Left forelimb (tissue), 1 donor: ENCODE measurements around the gene NUFIP1.
"Not testable (repeated sequence)": the region's sequence is repeated elsewhere in the genome, so short reads cannot be mapped to it uniquely, and the experiment has no call there.

Source experiments
- DNase-seq: peaks from one replicate; pipeline ENCODE4 v3.0.0-alpha.2; 2018; ENCODE audit warnings: low spot score

The NUFIP1 gene

GRCh38 chr13:44969551-44970484 lies 19.5 kb downstream of the NUFIP1 start:
- DNase-seq = no peak

GRCh38 chr13:44968434-44968815 lies 20.8 kb downstream of the NUFIP1 start:
- no peak for DNase-seq

GRCh38 chr13:44967704-44968433 lies 21.4 kb downstream of the NUFIP1 start:
- DNase-seq = no peak

- no peak for DNase-seq
Observed at GRCh38 chr13:44961997-44962396, 27.3 kb downstream of the NUFIP1 start.

GRCh38 chr13:44955406-44955805 lies 33.9 kb downstream of the NUFIP1 start:
- DNase-seq = no peak

- DNase-seq = no peak
Observed at GRCh38 chr13:44954224-44954623, 35.0 kb downstream of the NUFIP1 start.

GRCh38 chr13:44952671-44953070 lies 36.6 kb downstream of the NUFIP1 start:
- no peak for DNase-seq

- DNase-seq = no peak
Observed at GRCh38 chr13:44951184-44951583, 38.1 kb downstream of the NUFIP1 start.

- not testable (repeated sequence) for DNase-seq
Observed at GRCh38 chr13:44943411-44943810, 45.9 kb downstream of the NUFIP1 start.

GRCh38 chr13:44938854-44939253 lies 50.4 kb downstream of the NUFIP1 start:
- no peak for DNase-seq

- no peak for DNase-seq
Observed at GRCh38 chr13:44936246-44936645, 53.0 kb downstream of the NUFIP1 start.

GRCh38 chr13:44934724-44935123 lies 54.5 kb downstream of the NUFIP1 start:
- no peak for DNase-seq

GRCh38 chr13:44932850-44933251 lies 56.4 kb downstream of the NUFIP1 start:
- no peak for DNase-seq

- no peak for DNase-seq
Observed at GRCh38 chr13:44932171-44932849, 57.0 kb downstream of the NUFIP1 start.

GRCh38 chr13:44930963-44931623 lies 58.2 kb downstream of the NUFIP1 start:
- no peak for DNase-seq

- no peak for DNase-seq
Observed at GRCh38 chr13:44930280-44930679, 59.0 kb downstream of the NUFIP1 start.

- no peak for DNase-seq
Observed at GRCh38 chr13:44929692-44930091, 59.6 kb downstream of the NUFIP1 start.

GRCh38 chr13:44927968-44928367 lies 61.3 kb downstream of the NUFIP1 start:
- DNase-seq = peak; percentile 5

GRCh38 chr13:44921931-44922758 lies 67.1 kb downstream of the NUFIP1 start:
- peak; percentile 40 for DNase-seq

- peak; percentile 31 for DNase-seq
Observed at GRCh38 chr13:44921246-44921877, 67.9 kb downstream of the NUFIP1 start.

- DNase-seq = peak; percentile 25
Observed at GRCh38 chr13:44920013-44920412, 69.3 kb downstream of the NUFIP1 start.
